Small intestine (tissue), 7 donors: ENCODE results near the gene CLDN4. TPM values are rescaled to one million over a fixed set of nuclear protein-coding genes. Genes with fewer than 3 reads are reported as not detected.
"Not testable (repeated sequence)": the region's sequence is repeated elsewhere in the genome, so short reads cannot be mapped to it uniquely, and the experiment has no call there.

Experiments used
- DNase-seq, 2 donors: peaks; one replicate each; pipeline versions ENCODE4 v3.0.0 to v3.0.0-alpha.2; 2013
- FAIRE-seq: peaks from 2 replicates; lab custom pipeline; 2012; peaks lifted over from hg19 to GRCh38; lab: Jason Lieb, UNC
- H3K27ac ChIP-seq, 3 donors: one replicate each; pipeline ENCODE4 v1.5.1; 2013; ENCODE audit warnings: low read length in 2 of 3, mild to moderate bottlenecking in 2 of 3, control low read depth in 1 of 3, inconsistent platforms in 1 of 3, low read depth in 1 of 3, moderate library complexity in 1 of 3
- H3K27me3 ChIP-seq, 3 donors: one replicate each; pipeline ENCODE4 v1.6.1; 2013; ENCODE audit warnings: low read length in 3 of 3, inconsistent platforms in 1 of 3; ENCODE audit not compliant: control insufficient read depth in 3 of 3, insufficient read depth in 3 of 3
- H3K36me3 ChIP-seq, 3 donors: one replicate each; pipeline ENCODE4 v1.6.1; 2013; ENCODE audit warnings: low read length in 3 of 3, inconsistent platforms in 1 of 3, low read depth in 1 of 3, mild to moderate bottlenecking in 1 of 3, moderate library complexity in 1 of 3; ENCODE audit not compliant: control insufficient read depth in 3 of 3, insufficient read depth in 2 of 3
- H3K4me1 ChIP-seq, 3 donors: one replicate each; pipeline ENCODE4 v1.6.1; 2013; ENCODE audit warnings: low read length in 2 of 3, inconsistent platforms in 1 of 3, low read depth in 1 of 3, mild to moderate bottlenecking in 1 of 3, moderate library complexity in 1 of 3; ENCODE audit not compliant: control insufficient read depth in 3 of 3, insufficient read depth in 2 of 3
- H3K4me3 ChIP-seq, 3 donors: one replicate each; pipeline ENCODE4 v1.5.1; 2013; ENCODE audit warnings: low read length in 3 of 3, control low read depth in 1 of 3, inconsistent platforms in 1 of 3, low read depth in 1 of 3, mild to moderate bottlenecking in 1 of 3, moderate library complexity in 1 of 3
- H3K9me3 ChIP-seq, 2 donors: one replicate each; pipeline ENCODE4 v1.6.1; 2013; ENCODE audit warnings: low read depth in 1 of 2, low read length in 1 of 2; ENCODE audit not compliant: control insufficient read depth in 2 of 2, insufficient read depth in 1 of 2
- WGBS, 3 donors: extraction: QIAGEN DNeasy Blood & Tissue Kit; methylation state at CpG; one replicate each; pipeline ENCODE4 v1.1.7; 2013; 5-methylcytosine and 5-hydroxymethylcytosine counted together
- polyA plus RNA-seq, 4 donors: library from polyadenylated mRNA; stranded (reverse) in 3 of 4; unstranded in 1 of 4; fragments of 200-250 nt in 3 of 4; fragments of 120-200 nt in 1 of 4; gene quantifications; one replicate each; pipeline versions ENCODE4 v1.2.1 to v1.2.3, GENCODE V29; 2013
- donor health status: healthy with polysubstance abuse.
- donor health status: control.
- donor health status: control.
- donor health status: Bipolar disorder and iron deficiency.
- donor health status: healthy.

CLDN4 gene
- polyA plus RNA-seq, 4 donors, result 115 to 531 (median 202) TPM

DNA sequence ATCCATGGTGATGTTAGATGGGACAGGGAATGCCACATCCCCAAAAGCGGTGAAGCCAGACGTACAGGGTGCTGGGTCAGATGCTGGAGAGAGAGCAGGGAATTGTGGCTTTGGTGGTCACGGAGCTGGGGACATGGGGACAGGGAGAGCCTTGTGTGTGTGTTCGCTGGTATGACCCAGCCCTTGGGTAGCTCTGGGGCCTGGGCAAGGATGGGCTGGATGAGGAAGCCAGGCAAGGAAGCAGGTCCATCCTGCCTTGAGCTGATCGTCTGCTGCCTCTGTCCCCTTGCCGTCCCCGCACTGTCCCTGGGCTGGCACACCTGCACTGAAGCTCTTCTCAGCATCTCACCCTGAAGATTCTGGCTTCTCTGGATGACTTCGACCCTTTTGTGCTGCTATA is 15.4 kb upstream of the CLDN4 start:
- no peaks in the 10 kb centered on the region for H3K27me3 ChIP-seq
- FAIRE-seq, result no peak
- H3K36me3 ChIP-seq, result no peaks in the 10 kb centered on the region
- no peak overlapping the region for H3K27ac ChIP-seq
- DNase-seq, result no peak
- H3K4me3 ChIP-seq, result no peak overlapping the region
- 80 to 86% (median 81%) methylated on average over 8 of the region's 8 CpGs for WGBS, 3 donors
- peaks cover 0 to 7% (median 0%) of the 10 kb centered on the region in 3 donors for H3K4me1 ChIP-seq
- peaks cover 0 to 11% of the 10 kb centered on the region in 2 donors for H3K9me3 ChIP-seq

DNA sequence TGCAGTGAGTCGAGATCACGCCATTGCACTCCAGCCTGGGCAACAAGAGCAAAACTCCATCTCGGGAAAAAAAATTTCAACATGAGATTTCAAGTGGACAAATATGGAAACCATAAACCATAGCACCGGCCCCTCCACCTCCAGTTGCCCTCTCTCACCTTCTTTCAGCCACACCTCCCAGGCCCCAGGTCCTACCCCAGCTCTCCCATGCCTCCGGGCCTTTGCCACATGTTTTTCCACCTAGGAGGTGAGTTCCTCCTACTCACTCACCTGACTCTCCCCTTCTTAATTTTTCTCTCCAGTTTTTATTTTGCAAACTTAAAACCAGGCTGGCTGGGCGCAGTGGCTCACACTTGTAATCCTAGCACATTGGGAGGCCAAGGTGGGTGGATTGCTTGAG is 13.7 kb upstream of the CLDN4 start:
- Histone ChIP-seq H3K4me1 (peaks cover 0 to 3% (median 0%) of the 10 kb centered on the region in 3 donors), H3K27me3 (no peaks in the 10 kb centered on the region), H3K36me3 (no peaks in the 10 kb centered on the region), H3K4me3 (no peak overlapping the region), H3K9me3 (peaks cover 0 to 11% of the 10 kb centered on the region in 2 donors), H3K27ac (no peak overlapping the region)
- WGBS, 3 donors, result 88 to 95% (median 92%) methylated on average over 6 of the region's 6 CpGs
- DNase-seq (no peak), FAIRE-seq (no peak)

GRCh38 chr7:73820013-73820412 is 10.8 kb upstream of the CLDN4 start:
- Histone ChIP-seq H3K27ac (peak overlapping the region in 1 of 3 donors; percentile 8), H3K27me3 (no peaks in the 10 kb centered on the region), H3K36me3 (no peaks in the 10 kb centered on the region), H3K9me3 (no peaks in the 10 kb centered on the region), H3K4me1 (peaks cover 0 to 24% (median 4%) of the 10 kb centered on the region in 3 donors), H3K4me3 (no peak overlapping the region)
- WGBS, 3 donors, result 29 to 62% (median 50%) methylated on average over 7 of the region's 7 CpGs
- peak; percentile 11 to 66 for DNase-seq
- no peak for FAIRE-seq

DNA sequence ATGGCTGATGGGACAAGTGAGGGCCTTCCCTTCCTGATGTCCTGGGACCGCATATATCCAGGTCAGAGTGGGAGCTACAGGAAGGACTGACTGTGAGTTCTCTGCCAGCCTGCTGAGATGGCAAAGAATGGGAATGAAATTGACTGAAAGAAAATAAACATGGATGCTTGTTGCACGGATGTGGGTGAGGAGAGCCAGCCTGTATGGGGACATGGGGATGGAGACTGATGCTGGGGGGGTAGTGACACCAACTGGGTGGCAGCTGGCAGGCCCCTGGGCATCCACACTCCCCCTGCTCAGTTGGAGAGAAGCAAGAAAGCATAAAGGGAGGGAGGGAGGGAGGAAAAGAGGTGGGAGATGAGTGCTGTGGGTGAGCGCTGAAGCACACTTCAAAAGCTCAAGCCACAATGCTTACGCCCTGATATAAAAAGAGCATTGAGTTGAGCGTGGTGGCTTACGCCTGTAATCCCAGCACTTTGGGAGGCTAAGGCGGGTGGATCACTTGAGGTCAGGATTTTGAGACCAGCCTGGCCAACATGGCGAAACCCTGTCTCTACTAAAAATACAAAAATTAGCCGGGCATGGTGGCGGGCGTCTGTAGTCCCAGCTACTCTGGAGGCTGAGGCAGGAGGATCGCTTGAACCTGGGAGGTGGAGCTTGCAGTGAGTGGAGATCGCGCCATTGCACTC is 9.1 kb upstream of the CLDN4 start:
- H3K27me3 ChIP-seq, H3K4me3 ChIP-seq, H3K36me3 ChIP-seq, FAIRE-seq, H3K9me3 ChIP-seq: not testable (repeated sequence)
- peak in 1 of 2 donors; percentile 16 for DNase-seq
- H3K4me1 ChIP-seq, result peaks cover under 1 to 35% (median 4%) of the 10 kb centered on the region in 3 donors
- peak overlapping the region; percentile 63 to 94 (median 93) for H3K27ac ChIP-seq
- WGBS, 3 donors, result 63 to 78% (median 66%) methylated on average over 11 to 14 of the region's 14 CpGs

- Histone ChIP-seq H3K36me3 (no peaks in the 10 kb centered on the region), H3K9me3 (no peaks in the 10 kb centered on the region), H3K4me1 (peaks cover 2 to 43% (median 4%) of the 10 kb centered on the region in 3 donors), H3K4me3 (no peak overlapping the region), H3K27me3 (no peaks in the 10 kb centered on the region), H3K27ac (peak overlapping the region; percentile 91 to 94 (median 93))
- FAIRE-seq (no peak), DNase-seq (peak; percentile 95 to 99)
- 9 to 43% (median 38%) methylated on average over 15 of the region's 15 CpGs for WGBS, 3 donors
Observed at GRCh38 chr7:73822319-73823173, 8.2 kb upstream of the CLDN4 start.

GRCh38 chr7:73823257-73823656 is 7.5 kb upstream of the CLDN4 start:
- Histone ChIP-seq H3K9me3 (no peaks in the 10 kb centered on the region), H3K27ac (peak overlapping the region; percentile 91 to 94 (median 93)), H3K36me3 (no peaks in the 10 kb centered on the region), H3K27me3 (no peaks in the 10 kb centered on the region), H3K4me1 (peaks cover 2 to 46% (median 4%) of the 10 kb centered on the region in 3 donors), H3K4me3 (no peak overlapping the region)
- DNase-seq, result peak in 1 of 2 donors; percentile 40
- 50 to 65% (median 63%) methylated on average over 5 of the region's 5 CpGs for WGBS, 3 donors
- no peak for FAIRE-seq

- WGBS, 3 donors, result 71 to 76% (median 74%) methylated on average over 11 of the region's 11 CpGs
- Histone ChIP-seq H3K27ac (peak overlapping the region in 1 of 3 donors; percentile 93), H3K36me3 (no peaks in the 10 kb centered on the region), H3K4me1 (peaks cover 2 to 52% (median 5%) of the 10 kb centered on the region in 3 donors), H3K27me3 (no peaks in the 10 kb centered on the region), H3K4me3 (no peak overlapping the region), H3K9me3 (no peaks in the 10 kb centered on the region)
- no peak for FAIRE-seq
- peak in 1 of 2 donors; percentile 13 for DNase-seq
Observed at GRCh38 chr7:73823873-73824592, 6.8 kb upstream of the CLDN4 start.

DNA sequence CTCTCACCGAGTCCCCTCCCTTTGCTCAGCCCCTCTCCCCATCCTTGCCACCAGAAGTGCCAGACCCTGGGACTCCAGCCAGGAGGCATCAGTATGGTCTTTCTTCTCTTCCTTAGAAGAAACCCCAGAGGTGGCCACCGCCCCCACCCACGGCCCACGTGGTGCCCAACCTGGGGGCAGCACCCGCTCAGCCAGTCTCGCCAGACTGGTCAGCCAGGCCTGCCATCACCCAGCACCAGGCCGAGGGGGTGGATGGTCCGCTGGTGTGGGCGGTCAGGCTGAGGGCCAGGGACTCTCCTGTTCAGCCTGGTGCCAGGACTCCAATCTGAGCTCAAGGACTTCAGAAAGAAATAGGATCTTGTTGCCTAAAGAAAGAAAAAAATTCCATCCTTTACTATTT is 5.8 kb upstream of the CLDN4 start:
- Histone ChIP-seq H3K9me3 (no peaks in the 10 kb centered on the region), H3K4me3 (no peak overlapping the region), H3K27me3 (no peaks in the 10 kb centered on the region), H3K27ac (no peak overlapping the region), H3K4me1 (peaks cover 2 to 60% (median 7%) of the 10 kb centered on the region in 3 donors), H3K36me3 (no peaks in the 10 kb centered on the region)
- 75 to 86% (median 84%) methylated on average over 9 of the region's 9 CpGs for WGBS, 3 donors
- no peak for DNase-seq
- FAIRE-seq, result no peak
